K562 (cell line): ENCODE results near the gene COL11A2. TPM values are rescaled to one million over a fixed set of nuclear protein-coding genes. Genes with fewer than 3 reads are reported as not detected.
A peak's percentile ranks its signal among the peaks of the same experiment; 100 is the strongest.

Source experiments
- ATAC-seq: fragments of 200-7000 bp; cut with Tn5 transposase; 3 replicates; pipeline ENCODE4 v1.9.1; 2020; ENCODE audit warnings: moderate library complexity
- BruUV-seq: library from RNA; stranded (reverse); fragments of 400-500 nt; replicated peaks from 2 replicates; lab custom pipeline; 2021; lab: Mats Ljungman, UMichigan
- CTCF ChIA-PET: fragments of 300-600 bp; formaldehyde crosslinking; extraction: SDS; loops from one replicate; lab custom pipeline; 2021; ENCODE audit warnings: low intra/inter-chr PET ratio; lab: Yijun Ruan, JAX
- POLR2A ChIA-PET: fragments of 300-600, 350-650 bp; sonication (Branson Sonifier 250); formaldehyde crosslinking; extraction: SDS; loops from one replicate; lab custom pipeline; 2021; ENCODE audit warnings: antibody characterized with exemption, inconsistent platforms; lab: Yijun Ruan, JAX
- DNase-seq, 4 experiments: peaks; one replicate each; pipeline versions ENCODE4 v3.0.0 to v3.0.0-alpha.2; 2011 to 2018; ENCODE audit warnings: low spot score in 3 of 4, mixed read lengths in 3 of 4; ENCODE audit errors: extremely low read depth in 1 of 4
- FAIRE-seq: peaks from 2 replicates; lab custom pipeline; 2011; peaks lifted over from hg19 to GRCh38; lab: Jason Lieb, UNC
- H2AFZ ChIP-seq: 2 replicates; pipeline ENCODE4 v1.6.0; 2011; ENCODE audit warnings: low read depth, low read length, control low read depth, inconsistent platforms
- H3K27ac ChIP-seq: fragments of 200-600 bp; 3 replicates; pipeline ENCODE4 v1.8.0; 2011; ENCODE audit warnings: low read depth, mild to moderate bottlenecking, control low read depth, inconsistent platforms, low read length, moderate library complexity, mixed read lengths; ENCODE audit errors: extremely low read depth
- H3K27me3 ChIP-seq, 2 experiments: fragments of 300-600 bp in 1 of 2; 2 replicates in 1 of 2; 3 replicates in 1 of 2; pipeline versions ENCODE4 v1.6.0 to v1.8.0; 2011; ENCODE audit warnings: inconsistent platforms in 2 of 2, low read length in 2 of 2, mild to moderate bottlenecking in 1 of 2, mixed read lengths in 1 of 2, moderate library complexity in 1 of 2; ENCODE audit not compliant: control insufficient read depth in 2 of 2, insufficient read depth in 2 of 2
- H3K36me3 ChIP-seq: fragments of 300-600 bp; 3 replicates; pipeline ENCODE4 v1.8.0; 2011; ENCODE audit warnings: mild to moderate bottlenecking, low read length, inconsistent platforms; ENCODE audit not compliant: control insufficient read depth, insufficient read depth
- H3K4me1 ChIP-seq, 2 experiments: fragments of 200-600 bp in 1 of 2; replicated peaks in 1 of 2; 2 replicates in 1 of 2; 3 replicates in 1 of 2; pipeline versions ENCODE4 v1.5.1 to v1.8.0; 2011; ENCODE audit warnings: inconsistent platforms in 2 of 2, low read length in 2 of 2, mild to moderate bottlenecking in 1 of 2, mixed read lengths in 1 of 2, moderate library complexity in 1 of 2; ENCODE audit not compliant: control insufficient read depth in 2 of 2, insufficient read depth in 2 of 2
- H3K4me2 ChIP-seq: 2 replicates; pipeline ENCODE4 v1.6.1; 2011; ENCODE audit warnings: low read length, control low read depth, inconsistent platforms, mixed read lengths; ENCODE audit not compliant: insufficient read depth
- H3K4me3 ChIP-seq: fragments of 200-600 bp; sonication (generic), shearing (Covaris generic); 2 replicates; pipeline ENCODE4 v1.5.1; 2016; ENCODE audit warnings: control low read depth, inconsistent platforms
- H3K79me2 ChIP-seq: fragments of 200-600 bp; 3 replicates; pipeline ENCODE4 v1.8.0; 2011; ENCODE audit warnings: low read length, inconsistent platforms; ENCODE audit not compliant: control insufficient read depth, insufficient read depth
- H3K9ac ChIP-seq, 2 experiments: 2 replicates each; pipeline versions ENCODE4 v1.6.0 to v1.6.1; 2011; ENCODE audit warnings: low read depth in 2 of 2, low read length in 2 of 2, control low read depth in 1 of 2, inconsistent platforms in 1 of 2, mild to moderate bottlenecking in 1 of 2, mixed read lengths in 1 of 2; ENCODE audit not compliant: insufficient read depth in 1 of 2
- H3K9me1 ChIP-seq: one replicate; pipeline ENCODE4 v1.6.0; 2011; ENCODE audit warnings: inconsistent platforms, mild to moderate bottlenecking, low read length, moderate library complexity; ENCODE audit not compliant: control insufficient read depth, insufficient read depth
- H3K9me3 ChIP-seq: replicated peaks from 2 replicates; pipeline ENCODE4 v1.5.1; 2011; ENCODE audit warnings: low read depth, low read length, inconsistent platforms; ENCODE audit not compliant: control insufficient read depth, insufficient read depth
- H4K20me1 ChIP-seq: replicated peaks from 2 replicates; pipeline ENCODE4 v1.6.1; 2011; ENCODE audit warnings: low read length, inconsistent platforms, mixed read lengths; ENCODE audit not compliant: control insufficient read depth, insufficient read depth
- CEBPG ChIP-seq, 3 experiments: fragments of 200-800 bp in 1 of 3; sonication (Bioruptor generic) in 1 of 3; sonication (generic) in 1 of 3; formaldehyde crosslinking in 1 of 3; IDR thresholded peaks in 2 of 3; conservative IDR thresholded peaks in 1 of 3; 2 replicates each; pipeline versions ENCODE4 v1.6.1 to v1.8.0; 2016 to 2022; ENCODE audit warnings: missing compliant biosample characterization in 2 of 3, missing genetic modification characterization in 2 of 3, mild to moderate bottlenecking in 1 of 3, missing genetic modification reagents in 1 of 3
- GABPB1 ChIP-seq: sonication (generic); formaldehyde crosslinking; IDR thresholded peaks from 2 replicates; pipeline ENCODE4 v1.8.0; 2022; ENCODE audit warnings: mild to moderate bottlenecking, missing genetic modification reagents
- PATZ1 ChIP-seq: fragments of 250-450 bp; sonication (Bioruptor Pico); IDR thresholded peaks from 2 replicates; pipeline ENCODE4 v1.5.0; 2020; ENCODE audit warnings: mild to moderate bottlenecking, borderline replicate concordance
- POLR2AphosphoS5 ChIP-seq: IDR thresholded peaks from 2 replicates; pipeline ENCODE4 v1.6.1; 2011; ENCODE audit warnings: mild to moderate bottlenecking, low read depth, low read length, moderate library complexity; ENCODE audit not compliant: control insufficient read depth, insufficient read depth
- RBM39 ChIP-seq: fragments of 200-400 bp; formaldehyde crosslinking; optimal IDR thresholded peaks from 2 replicates; pipeline ENCODE3; 2018; ENCODE audit warnings: low read depth, low read length
- SMARCA5 ChIP-seq: fragments of 450-650 bp; IDR thresholded peaks from 2 replicates; pipeline ENCODE4 v1.6.1; 2016
- ZBTB9 ChIP-seq: fragments of 450-650 bp; formaldehyde crosslinking; IDR thresholded peaks from 2 replicates; pipeline ENCODE4 v1.4.0; 2020; ENCODE audit warnings: mild to moderate bottlenecking, moderate library complexity
- ZNF140 ChIP-seq: fragments of 250-450 bp; sonication (Bioruptor Pico); IDR thresholded peaks from 2 replicates; pipeline ENCODE4 v1.8.0; 2021; ENCODE audit warnings: moderate library complexity, mild to moderate bottlenecking, inconsistent platforms
- ZNF407 ChIP-seq: fragments of 450-650 bp; IDR thresholded peaks from 2 replicates; pipeline ENCODE4 v1.6.1; 2016; ENCODE audit warnings: low read depth
- ZNF583 ChIP-seq: fragments of 250-450 bp; sonication (Bioruptor Pico); IDR thresholded peaks from 2 replicates; pipeline ENCODE4 v1.4.0; 2020
- WGBS: fragments of 100-300 bp; shearing (Covaris generic); methylation state at CpG from one replicate; pipeline ENCODE4 v1.1.6; 2016; ENCODE audit warnings: low coverage, mixed read lengths; ENCODE audit not compliant: insufficient coverage; ENCODE audit errors: missing lambda C conversion rate; 5-methylcytosine and 5-hydroxymethylcytosine counted together
- in situ Hi-C: fragments of 300-500 bp; cut with MboI; formaldehyde crosslinking; loops from 4 replicates; pipeline ENCODE4 v1.15.0; 2018; ENCODE audit warnings: inconsistent platforms, mixed read lengths
- intact Hi-C: fragments of 100-400 bp; cut with micrococcal nuclease; formaldehyde crosslinking; loops from 2 replicates; pipeline ENCODE4 v1.14.2; 2022
- polyA plus RNA-seq, 8 experiments: library from polyadenylated mRNA; depleted of rRNA in 4 of 8; stranded (reverse) in 5 of 8; unstranded in 3 of 8; fragments of >200 nt; fragmentation: Nextera tagmentation in 2 of 8; fragmentation: Illumina TruSeq in 1 of 8; extraction: Ambion mirVana in 2 of 8; extraction: Trizol in 1 of 8; gene quantifications; 2 replicates each; pipeline versions ENCODE4 v1.2.1 to v1.2.3, GENCODE V29; 2011 to 2014; ENCODE audit warnings: inconsistent platforms in 1 of 8, missing spikeins in 1 of 8
- total RNA-seq, 7 experiments: library from RNA; depleted of rRNA in 6 of 7; stranded (reverse); fragments of >200 nt in 6 of 7; fragmentation: Illumina TruSeq in 2 of 7; extraction: Trizol in 2 of 7; gene quantifications; 2 replicates each; pipeline versions ENCODE4 v1.2.1 to v1.2.3, GENCODE V29; 2011 to 2021; ENCODE audit warnings: low replicate concordance in 1 of 7

COL11A2 gene
- total and polyA plus RNA-seq, 9 of the 15 experiments (the other 6 are each of a cell fraction or from before 2014, with no cell fraction given): 0.04 to 0.35 (median 0.09) TPM; not detected in 1

GRCh38 chr6:33212857-33213165 is 20.5 kb upstream of the COL11A2 start:
- WGBS: 56% methylated on average over 6 of the region's 6 CpGs
- H4K20me1 ChIP-seq: no peaks in the 10 kb centered on the region
- H3K9me3 ChIP-seq: no peaks in the 10 kb centered on the region
- peak overlapping the region in 1 of 2 experiments; percentile 69; a peak in 2 of 4 replicates for H3K9ac ChIP-seq
- H2AFZ ChIP-seq: no peak overlapping the region
- in situ Hi-C loops: no loop called here
- no peaks in the 10 kb centered on the region for H3K9me1 ChIP-seq
- H3K27me3 ChIP-seq: peaks cover 0 to 2% of the 10 kb centered on the region in 2 experiments; a peak in 2 of 5 replicates
- no peak overlapping the region for H3K27ac ChIP-seq
- no TSS peak for BruUV-seq
- DNase-seq (no peak), ATAC-seq (no peak), FAIRE-seq (no peak)
- CTCF ChIA-PET: no interaction called here
- H3K4me1 ChIP-seq: peaks cover 4 to 39% of the 10 kb centered on the region in 2 experiments; a peak in 2 of 5 replicates
- H3K4me3 ChIP-seq: no peak overlapping the region
- intact Hi-C loops: no loop called here
- POLR2A ChIA-PET: interaction anchor here (0.6 to 1.2 kb wide), 4 partner anchors 20 to 72 kb away, joined by 3 to 4 read pairs (median 4); no protein-coding TSS in a partner anchor
- no peak overlapping the region for H3K4me2 ChIP-seq
- peaks cover 11% of the 10 kb centered on the region for H3K79me2 ChIP-seq
- H3K36me3 ChIP-seq: peaks cover 28% of the 10 kb centered on the region; the same call in 2 of the 3 replicates
- TF ChIP-seq ZNF583 (CRISPR knock-in tag) (no peak), ZBTB9 (CRISPR knock-in tag) (no peak), CEBPG (CRISPR knock-in tag; IDR thresholded peaks at IDR 0.05) (no peak), CEBPG (tag; conservative IDR thresholded peaks at IDR 0.05 in 1 of 2, IDR thresholded peaks at IDR 0.05 in 1 of 2) (no peak), POLR2AphosphoS5 (0 out of 2 replicates have a peak, but pooled peaks have one; percentile 14), ZNF140 (CRISPR knock-in tag) (no peak), RBM39 (no peak), ZNF407 (no peak), PATZ1 (CRISPR knock-in tag) (no peak), GABPB1 (CRISPR knock-in tag) (no peak), SMARCA5 (no peak)
